ENCODE results near the gene TMEM203.

TMEM203 gene

GRCh38 chr9:137204731-137205125 lies 720 bp downstream of the TMEM203 start:
- peak overlapping the region; percentile 83 for H3K4me3 ChIP-seq (ENCODE audit: low read depth, low read length)
- TF ChIP-seq CTCF (IDR thresholded peaks at IDR 0.05; ENCODE audit: borderline replicate concordance, insufficient read depth, low read depth, low read length): no peak

GRCh38 chr9:137202966-137203365 lies 2.5 kb downstream of the TMEM203 start:
- H3K4me3 ChIP-seq (ENCODE audit: low read depth, low read length): no peak overlapping the region
- TF ChIP-seq CTCF (IDR thresholded peaks at IDR 0.05; ENCODE audit: borderline replicate concordance, insufficient read depth, low read depth, low read length): no peak

GRCh38 chr9:137201205-137201868 lies 4.1 kb downstream of the TMEM203 start:
- H3K4me3 ChIP-seq (ENCODE audit: low read depth, low read length): peak overlapping the region; percentile 65
- no peak for TF ChIP-seq CTCF (IDR thresholded peaks at IDR 0.05; ENCODE audit: borderline replicate concordance, insufficient read depth, low read depth, low read length)

GRCh38 chr9:137200311-137201204 lies 4.9 kb downstream of the TMEM203 start, which contains the start of gene TPRN:
TSS of gene TPRN (minus strand) at chr9:137200741. CDS start at chr9:137200711, 30 bp downstream.
- TF ChIP-seq CTCF (IDR thresholded peaks at IDR 0.05; ENCODE audit: borderline replicate concordance, insufficient read depth, low read depth, low read length): no peak
- H3K4me3 ChIP-seq (ENCODE audit: low read depth, low read length): peak within 1 kb of the TSS; percentile 65

- peak overlapping the region; percentile 45 for H3K4me3 ChIP-seq (ENCODE audit: low read depth, low read length)
- TF ChIP-seq CTCF (IDR thresholded peaks at IDR 0.05; ENCODE audit: borderline replicate concordance, insufficient read depth, low read depth, low read length): no peak
Observed at GRCh38 chr9:137199411-137200121, 5.9 kb downstream of the TMEM203 start.

- TF ChIP-seq CTCF (IDR thresholded peaks at IDR 0.05; ENCODE audit: borderline replicate concordance, insufficient read depth, low read depth, low read length): no peak
- H3K4me3 ChIP-seq (ENCODE audit: low read depth, low read length): peak overlapping the region; percentile 2
Observed at GRCh38 chr9:137198902-137199283, 6.6 kb downstream of the TMEM203 start.

All from GM12875 (cell line).